Fibroblast of skin of right quadriceps (primary cell): ENCODE measurements around the gene RAD51D.
"Not testable (repeated sequence)": the region's sequence is repeated elsewhere in the genome, so short reads cannot be mapped to it uniquely, and the experiment has no call there.

Source experiments
- DNase-seq: peaks from one replicate; pipeline ENCODE4 v3.0.0-alpha.2; 2013

Gene RAD51D

DNA sequence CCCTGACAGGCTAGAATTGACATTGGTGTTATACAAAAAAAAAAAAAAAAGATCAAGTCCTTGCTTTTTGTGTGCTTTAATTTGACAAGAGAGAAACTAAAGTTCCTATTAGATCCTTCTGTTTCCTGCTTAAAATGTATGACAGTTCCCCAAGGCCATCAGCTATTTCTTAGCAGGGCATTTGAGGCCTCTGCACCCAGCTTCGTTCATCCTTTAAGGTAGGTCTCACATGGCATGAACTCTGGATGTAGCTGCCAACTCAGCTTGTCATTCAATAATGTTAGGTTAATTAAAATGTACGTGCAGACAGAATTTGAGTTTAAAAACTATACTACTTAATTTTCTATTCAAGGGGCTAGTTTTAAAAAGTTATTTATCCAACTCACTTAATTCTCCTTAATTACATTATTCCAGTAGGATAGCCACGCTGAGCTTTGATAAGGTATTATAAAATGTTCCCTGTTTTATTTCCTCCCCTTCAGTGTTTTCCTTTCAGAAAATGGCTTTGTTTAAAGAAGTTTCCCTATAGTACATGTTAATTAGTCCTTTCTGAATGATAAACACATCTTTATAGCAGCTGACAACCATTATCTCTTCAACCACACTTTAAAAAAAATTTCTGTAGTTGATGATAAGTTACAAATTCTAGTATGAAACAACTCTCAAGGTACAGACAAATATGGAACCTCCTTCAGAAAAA lies 55.0 kb downstream of the RAD51D start:
- DNase-seq, result no peak

DNA sequence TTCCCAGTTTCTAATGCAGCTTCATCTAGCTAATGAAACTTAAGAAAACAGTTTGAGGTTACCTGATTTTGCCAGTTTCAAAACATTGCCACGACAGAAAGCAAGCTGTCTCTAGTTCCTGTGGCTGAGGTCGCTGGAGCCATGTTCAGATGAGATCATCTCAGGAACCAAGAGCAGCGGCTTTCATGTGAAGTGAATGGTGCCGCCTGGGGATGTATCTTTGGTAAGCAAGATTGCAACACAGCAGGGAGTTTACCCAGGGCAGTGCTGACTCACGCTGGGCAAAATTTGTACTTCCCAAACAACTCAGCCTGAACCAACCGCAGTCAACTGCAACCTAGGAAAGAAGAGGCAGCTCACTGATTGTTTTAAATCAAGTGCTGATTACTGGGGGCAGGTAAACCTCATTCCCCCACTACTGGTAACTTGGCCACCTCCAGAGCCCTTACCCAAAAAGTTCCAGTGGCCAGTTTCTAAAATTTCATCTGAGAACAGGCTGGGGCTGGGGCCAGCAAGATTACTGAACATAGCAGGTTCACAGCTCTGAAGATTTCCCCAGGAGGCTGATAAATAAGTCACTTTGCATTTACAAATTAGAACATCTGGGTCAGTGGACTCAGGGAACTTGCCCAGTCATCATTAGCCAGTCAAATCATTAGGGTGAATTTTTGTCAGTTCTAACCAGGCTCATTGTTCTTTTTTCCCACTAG lies 56.0 kb downstream of the RAD51D start, which contains the start of gene RFFL:
RFFL (minus strand) TSS at position 194 of the 710 bp plus-strand sequence. CDS start 37,154 bp downstream, outside the sequence.
- DNase-seq, result peak; percentile 95

DNA sequence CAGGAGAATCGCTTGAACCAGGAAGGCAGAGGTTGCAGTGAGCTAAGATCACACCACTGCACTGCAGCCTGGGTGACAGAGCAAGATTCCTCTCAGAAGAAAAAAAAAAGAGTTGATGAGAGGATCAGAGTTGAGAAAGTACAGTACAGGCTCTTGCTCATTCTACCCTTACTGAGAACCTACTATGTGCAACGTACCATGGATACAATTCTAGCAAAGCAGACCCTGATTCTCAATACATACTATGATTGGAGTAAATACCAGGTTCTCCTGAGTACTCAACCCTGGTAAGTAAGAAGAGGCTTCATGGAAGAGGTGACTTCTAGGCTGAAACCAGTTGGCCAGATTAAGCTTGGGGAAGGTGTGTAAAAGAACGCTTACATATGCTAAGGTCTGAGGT lies 57.4 kb downstream of the RAD51D start:
- DNase-seq, result no peak

DNA sequence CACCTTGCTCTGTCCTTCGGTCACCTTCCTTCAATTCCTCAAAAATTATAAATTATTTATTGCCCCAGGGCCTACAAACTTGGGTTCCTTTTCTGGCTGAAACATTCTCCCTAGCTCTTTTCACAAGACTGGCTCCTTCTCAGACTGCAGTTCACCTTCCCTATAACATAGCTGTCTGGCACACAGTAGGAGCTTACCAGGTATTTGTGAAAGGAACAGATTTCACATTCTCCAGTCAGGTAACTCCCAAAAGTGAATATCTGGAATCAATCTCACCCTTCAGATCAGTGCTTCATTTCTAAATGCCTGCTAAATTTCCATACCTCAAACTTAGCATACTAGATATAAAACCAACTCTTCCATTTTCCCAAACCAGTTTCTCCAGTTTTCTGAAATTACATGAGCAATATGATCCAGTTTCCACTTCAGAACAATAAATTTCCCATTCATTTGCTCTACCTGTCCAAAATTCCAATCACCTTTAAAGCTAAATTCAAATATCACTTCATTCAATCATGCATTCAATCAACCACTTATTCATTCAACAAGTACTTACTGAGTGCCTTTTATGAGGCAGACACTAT lies 62.2 kb downstream of the RAD51D start:
- no peak for DNase-seq

DNA sequence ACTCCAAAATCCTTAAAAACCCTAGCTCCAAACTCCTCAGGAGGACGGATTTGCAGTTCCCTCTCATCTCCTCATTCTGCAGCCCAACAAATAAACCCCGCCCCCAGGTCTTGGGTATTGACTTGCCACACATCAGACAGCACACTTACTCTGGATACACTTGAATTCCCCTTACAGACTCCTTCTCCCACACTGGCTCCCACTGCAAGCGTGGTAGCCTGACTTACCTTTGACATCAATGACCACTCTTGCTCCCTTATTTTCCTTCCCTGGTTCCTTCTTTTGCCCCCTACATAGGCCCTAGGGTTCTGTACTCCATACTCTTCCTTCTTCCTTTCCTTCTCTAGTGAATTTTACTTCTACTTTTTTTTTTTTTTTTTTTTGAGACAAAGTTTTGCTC lies 63.6 kb downstream of the RAD51D start:
- no peak for DNase-seq

DNA sequence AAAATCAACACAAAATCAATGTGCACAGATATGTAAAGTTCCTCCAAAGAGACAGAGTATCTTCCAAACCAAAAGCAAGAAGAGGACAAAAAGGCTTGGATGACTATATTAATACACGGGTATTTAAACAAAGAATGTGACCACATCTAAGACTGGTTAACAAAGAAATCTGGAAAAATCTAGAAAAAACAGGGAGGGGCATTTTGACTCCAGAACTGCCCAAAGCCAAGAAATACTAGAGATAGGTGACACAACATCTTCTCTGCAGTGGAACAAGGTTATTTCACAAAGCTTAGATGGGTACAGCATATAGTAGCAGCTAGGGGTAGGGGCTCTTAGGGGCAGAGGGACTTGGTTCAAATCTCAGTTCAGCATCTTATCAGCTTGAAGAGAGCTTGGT lies 66.5 kb downstream of the RAD51D start:
- no peak for DNase-seq

DNA sequence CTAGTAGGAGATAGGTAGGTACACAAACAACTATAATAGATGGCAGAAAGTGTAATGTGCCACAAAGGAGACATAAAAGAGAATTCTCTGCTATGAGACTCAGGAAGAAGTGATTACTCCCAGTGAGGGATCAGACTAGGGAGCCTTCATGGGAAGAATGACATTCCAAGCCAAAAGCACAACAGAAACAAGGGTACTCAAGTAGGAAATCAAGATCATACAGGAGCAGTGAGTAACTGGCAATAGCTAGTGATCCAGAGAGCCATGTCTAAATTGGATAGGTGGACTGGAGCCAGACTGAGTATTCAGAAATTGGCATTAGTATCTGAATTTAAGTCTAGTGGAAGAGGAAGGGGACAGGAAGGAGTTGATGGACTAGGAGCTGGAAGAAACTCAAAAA lies 66.9 kb downstream of the RAD51D start:
- no peak for DNase-seq

DNA sequence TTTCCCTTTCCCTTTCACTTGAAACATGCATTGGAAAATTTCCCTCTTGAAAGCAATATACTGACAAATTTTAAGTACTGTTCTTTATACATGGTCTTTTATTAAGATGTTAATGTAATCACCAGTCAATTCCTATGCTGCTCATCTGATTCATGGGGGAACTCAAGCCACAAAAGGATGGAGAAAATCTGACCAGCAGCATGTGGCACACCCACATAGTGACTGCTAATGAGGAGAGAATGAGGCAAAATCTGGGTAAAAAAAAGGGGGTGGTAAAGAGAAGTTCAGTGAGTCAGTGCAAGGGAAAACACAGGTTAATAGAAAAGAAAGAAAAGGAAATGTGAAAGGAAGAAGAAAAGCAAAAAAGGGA lies 67.4 kb downstream of the RAD51D start:
- peak; percentile 41 for DNase-seq

DNA sequence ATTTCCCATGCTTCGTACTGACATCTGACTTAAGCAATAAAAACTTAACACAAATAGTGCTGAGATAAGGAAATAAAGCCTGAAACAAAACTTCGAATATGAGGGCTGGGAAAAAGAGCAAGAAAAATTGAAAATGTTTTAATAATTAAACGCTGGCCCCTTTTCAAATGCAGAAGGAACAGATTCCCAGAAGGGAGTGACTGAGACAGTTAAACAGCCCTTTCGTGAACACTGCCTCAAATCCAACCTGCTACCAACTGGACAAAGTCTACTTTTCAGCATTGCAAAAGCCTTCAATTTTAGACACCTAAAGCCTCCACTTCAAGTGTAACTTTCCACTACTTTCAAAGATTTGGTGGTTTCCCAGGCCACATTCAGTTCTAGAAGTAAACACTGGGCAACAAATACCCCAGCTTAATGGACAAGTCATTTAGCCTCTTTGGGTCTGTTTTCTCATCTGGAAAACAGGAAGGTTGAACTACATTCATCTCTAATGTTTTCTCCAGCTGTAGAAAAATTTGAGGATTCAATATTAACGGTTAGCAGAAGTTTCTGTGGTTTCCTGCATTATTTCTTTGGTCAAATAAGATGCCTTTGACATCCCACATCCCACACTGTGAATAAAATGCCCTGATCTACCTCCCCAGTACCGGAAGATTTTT lies 68.0 kb downstream of the RAD51D start:
- no peak for DNase-seq

DNA sequence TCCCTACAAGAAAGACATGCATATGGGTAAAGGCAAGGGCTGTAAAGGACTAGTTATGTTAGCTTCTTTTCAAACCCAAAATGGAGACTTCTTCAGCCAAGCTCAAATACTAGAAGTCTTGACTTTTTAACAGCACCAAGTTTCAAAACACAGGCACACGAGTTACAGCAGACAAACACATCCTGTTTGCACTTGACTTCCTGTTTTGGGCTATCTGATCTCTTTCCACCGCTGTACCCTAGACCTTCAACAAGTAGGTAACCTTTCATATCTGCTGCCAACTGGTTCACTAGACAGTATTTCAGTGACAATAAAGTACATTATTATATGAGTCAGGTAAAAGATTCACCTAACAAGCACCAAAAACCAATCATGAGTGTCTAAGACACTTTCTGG lies 68.5 kb downstream of the RAD51D start:
- DNase-seq, result no peak

DNA sequence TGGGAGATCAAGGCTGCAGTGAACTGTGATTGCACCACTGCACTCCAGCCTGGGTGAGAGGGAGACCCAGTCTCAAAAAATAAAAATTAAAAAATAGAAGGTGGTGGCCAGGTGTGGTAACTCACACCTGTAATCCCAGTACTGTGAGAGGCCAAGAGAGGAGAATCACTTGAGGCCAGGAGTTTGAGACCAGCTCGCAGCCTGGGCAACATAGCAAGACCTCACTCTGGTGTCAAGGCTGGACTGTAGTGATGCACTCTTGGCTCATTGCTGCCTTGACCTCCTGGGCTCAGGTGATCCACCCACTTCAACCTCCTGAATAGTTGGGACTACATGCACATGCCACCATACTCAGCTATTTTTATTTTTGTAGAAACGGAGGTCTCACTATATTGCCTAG lies 69.5 kb downstream of the RAD51D start:
- DNase-seq, result no peak

DNA sequence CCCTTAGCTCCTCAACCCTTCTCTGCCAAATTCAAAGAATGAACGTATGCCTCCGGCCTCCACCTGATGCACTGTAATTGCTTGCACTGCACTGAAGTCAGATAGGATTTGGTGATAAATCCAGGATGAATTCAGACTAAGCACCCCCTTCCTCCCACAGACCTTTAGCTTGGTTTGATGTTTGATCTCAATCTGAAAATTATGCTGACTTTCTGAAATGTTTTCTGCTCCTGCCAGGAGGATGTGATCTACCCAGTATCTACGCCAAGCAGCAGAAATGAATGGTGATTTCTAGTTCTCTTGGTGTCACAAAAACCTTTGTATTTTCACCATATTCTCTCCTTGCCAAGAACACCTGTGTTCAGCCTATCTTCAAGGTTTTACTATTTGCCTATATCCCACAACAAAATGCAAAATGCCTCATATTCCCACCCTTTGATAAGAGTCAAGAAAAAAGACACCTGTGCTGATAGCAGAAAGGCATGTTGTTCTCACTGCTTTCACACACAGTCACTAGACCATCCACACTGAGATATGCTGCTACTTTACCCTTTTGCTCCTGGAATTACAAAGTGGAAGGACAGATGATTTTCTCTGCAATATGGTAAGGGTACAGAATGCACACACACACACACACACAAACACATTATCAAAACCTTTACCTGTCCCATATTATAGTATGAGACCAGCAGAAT lies 70.8 kb downstream of the RAD51D start:
- DNase-seq, result no peak

DNA sequence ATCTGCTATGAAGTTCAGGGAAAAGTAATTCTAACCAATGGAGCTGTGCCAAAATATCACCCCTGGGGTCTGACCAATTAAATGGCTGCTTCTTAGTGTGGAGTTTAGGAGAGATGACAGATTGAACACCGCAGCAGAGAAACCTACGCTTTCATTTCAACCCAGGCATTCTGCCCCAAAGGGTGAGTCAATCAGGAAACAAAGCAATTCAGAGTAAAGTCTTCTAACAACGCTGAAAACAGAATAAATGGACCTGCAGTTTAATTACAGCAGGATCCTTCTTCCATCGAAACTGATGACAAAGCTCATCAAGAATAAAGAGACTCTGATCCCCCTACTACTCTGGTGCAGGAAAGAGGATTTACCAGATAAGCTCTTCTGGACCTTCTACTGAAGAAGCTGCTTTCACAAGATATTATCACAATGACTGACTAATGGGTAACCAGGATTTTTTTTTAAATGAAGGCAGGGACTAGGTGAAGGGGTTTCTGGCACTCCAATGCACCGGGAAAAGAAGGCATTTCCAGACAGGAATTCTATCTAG lies 72.8 kb downstream of the RAD51D start:
- DNase-seq, result peak; percentile 50

DNA sequence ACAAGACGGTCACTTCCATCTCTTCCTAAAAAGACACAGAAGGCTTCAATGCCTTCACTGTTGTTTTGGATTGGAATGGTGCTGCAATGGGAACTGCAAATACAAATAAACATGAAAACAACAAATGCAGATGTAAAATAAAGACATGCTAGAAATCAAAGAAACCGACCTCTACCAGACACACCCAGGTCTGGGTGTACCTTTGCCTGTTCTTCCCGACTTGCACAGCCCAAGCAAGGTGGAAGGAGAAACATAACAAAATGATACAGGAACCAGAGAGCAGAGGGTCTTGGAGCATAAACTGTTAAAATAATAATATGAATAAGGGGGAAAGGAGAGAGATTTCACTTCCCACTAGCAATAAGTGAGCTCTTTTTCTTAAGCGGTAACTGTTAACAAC lies 73.4 kb downstream of the RAD51D start:
- DNase-seq, result no peak

DNA sequence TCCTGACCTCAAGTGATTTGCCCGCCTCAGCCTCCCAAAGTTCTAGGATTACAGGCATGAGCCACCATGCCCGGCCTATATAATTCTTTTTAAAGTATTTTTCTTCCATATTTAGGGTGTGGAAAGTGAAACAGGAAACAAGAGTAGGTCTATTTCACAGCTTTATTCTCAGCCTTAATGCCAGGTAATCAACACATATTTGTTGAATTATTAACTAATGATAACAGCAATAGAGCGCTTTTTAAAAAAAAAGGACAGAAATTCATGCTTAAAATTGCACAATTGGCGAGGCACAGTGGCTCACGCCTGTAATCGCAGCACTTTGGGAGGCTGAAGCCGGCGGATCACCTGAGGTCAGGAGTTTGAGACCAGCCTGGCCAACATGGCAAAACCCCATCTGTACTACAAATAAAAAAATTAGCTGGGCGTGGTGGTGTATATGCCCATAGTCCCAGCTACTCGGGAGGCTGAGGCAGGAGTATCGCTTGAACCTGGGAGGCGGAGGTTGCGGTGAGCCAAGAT lies 74.1 kb downstream of the RAD51D start:
- DNase-seq, result not testable (repeated sequence)

DNA sequence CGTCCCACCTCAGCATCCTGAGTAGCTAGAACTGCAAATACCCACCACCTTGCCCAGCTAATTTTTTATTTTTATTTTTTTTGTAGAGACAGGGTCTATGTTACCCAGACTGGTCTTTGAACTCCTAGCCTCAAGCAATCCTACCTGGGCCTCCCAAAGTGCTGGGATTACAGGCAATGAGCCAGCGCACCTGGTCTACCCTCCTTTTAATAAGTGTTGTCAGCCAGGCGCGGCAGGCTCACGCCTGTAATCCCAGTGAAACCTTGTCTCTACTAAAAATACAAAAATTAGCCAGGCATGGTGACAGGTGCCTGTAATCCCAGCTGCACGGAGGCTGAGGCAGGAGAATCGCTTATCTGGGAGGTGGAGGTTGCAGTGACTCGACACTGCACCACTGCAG lies 75.5 kb downstream of the RAD51D start:
- DNase-seq, result no peak
